OCI-LY1 (cell line): Measurements from ENCODE around the gene KCNJ1.

Source experiments
- H2AFZ ChIP-seq: fragments of 200-600 bp; sonication (generic), shearing (Covaris generic); 2 replicates; pipeline ENCODE4 v1.6.0; 2014; ENCODE audit warnings: antibody characterized with exemption, mild to moderate bottlenecking, low read length
- H3F3A ChIP-seq: fragments of 200-600 bp; sonication (generic), shearing (Covaris generic); 2 replicates; pipeline ENCODE4 v1.6.0; 2014; ENCODE audit warnings: mild to moderate bottlenecking, antibody characterized with exemption, low read length, moderate library complexity; ENCODE audit not compliant: insufficient read depth
- H3K27ac ChIP-seq: fragments of 200-600 bp; sonication (generic); 2 replicates; pipeline ENCODE4 v1.5.1; 2014; ENCODE audit warnings: low read length, mixed run types, mild to moderate bottlenecking, low read depth; ENCODE audit not compliant: poor library complexity, severe bottlenecking
- H3K27me3 ChIP-seq: fragments of 200-600 bp; sonication (generic); 2 replicates; pipeline ENCODE4 v1.6.0; 2014; ENCODE audit warnings: antibody characterized with exemption, mild to moderate bottlenecking, low read length, moderate library complexity; ENCODE audit not compliant: insufficient read depth
- H3K36me3 ChIP-seq: fragments of 200-600 bp; sonication (generic); 2 replicates; pipeline ENCODE4 v1.6.1; 2014; ENCODE audit warnings: mild to moderate bottlenecking, antibody characterized with exemption, low read length, moderate library complexity, mixed read lengths; ENCODE audit not compliant: insufficient read depth
- H3K4me1 ChIP-seq: fragments of 200-600 bp; sonication (generic); 2 replicates; pipeline ENCODE4 v1.5.1; 2014; ENCODE audit warnings: mild to moderate bottlenecking, low read length, moderate library complexity; ENCODE audit not compliant: insufficient read depth, severe bottlenecking
- H3K4me2 ChIP-seq: fragments of 200-600 bp; sonication (generic), shearing (Covaris generic); 2 replicates; pipeline ENCODE4 v1.6.1; 2014; ENCODE audit warnings: low read length
- H3K4me3 ChIP-seq: fragments of 200-600 bp; sonication (generic); 2 replicates; pipeline ENCODE4 v1.5.1; 2014; ENCODE audit warnings: low read length, low read depth, mild to moderate bottlenecking, mixed read lengths; ENCODE audit not compliant: poor library complexity, severe bottlenecking
- H3K79me2 ChIP-seq: fragments of 200-600 bp; shearing (Covaris generic); 2 replicates; pipeline ENCODE4 v1.6.1; 2016; ENCODE audit warnings: mixed run types, low read length, mixed read lengths; ENCODE audit not compliant: insufficient read depth
- H3K9ac ChIP-seq: fragments of 200-600 bp; sonication (generic), shearing (Covaris generic); 2 replicates; pipeline ENCODE4 v1.6.1; 2014; ENCODE audit warnings: mild to moderate bottlenecking, low read length, mixed read lengths
- H3K9me2 ChIP-seq: fragments of 200-600 bp; sonication (generic), shearing (Covaris generic); 2 replicates; pipeline ENCODE4 v1.6.1; 2014; ENCODE audit warnings: low read depth, mild to moderate bottlenecking, low read length, mixed read lengths
- H3K9me3 ChIP-seq: fragments of 200-600 bp; shearing (Covaris generic); 2 replicates; pipeline ENCODE4 v1.6.1; 2014; ENCODE audit warnings: low read length, mixed read lengths
- H4K20me1 ChIP-seq: fragments of 200-600 bp; sonication (generic), shearing (Covaris generic); 2 replicates; pipeline ENCODE4 v1.6.0; 2016; ENCODE audit warnings: mild to moderate bottlenecking, low read length; ENCODE audit not compliant: insufficient read depth
- EZH2 ChIP-seq: fragments of 200-600 bp; sonication (generic), shearing (Covaris generic); IDR thresholded peaks from 2 replicates; pipeline ENCODE4 v1.8.0; 2017; ENCODE audit warnings: borderline replicate concordance, mixed run types, mild to moderate bottlenecking, antibody characterized with exemption, low read length, moderate library complexity, mixed read lengths
- TF ChIP-seq, protein P1 (sequence below): fragments of 200-600 bp; sonication (generic), shearing (Covaris generic); IDR thresholded peaks from 2 replicates; pipeline ENCODE4 v1.5.1; 2017; ENCODE audit warnings: mild to moderate bottlenecking, antibody characterized with exemption, low read length, moderate library complexity, mixed read lengths

The KCNJ1 gene

DNA sequence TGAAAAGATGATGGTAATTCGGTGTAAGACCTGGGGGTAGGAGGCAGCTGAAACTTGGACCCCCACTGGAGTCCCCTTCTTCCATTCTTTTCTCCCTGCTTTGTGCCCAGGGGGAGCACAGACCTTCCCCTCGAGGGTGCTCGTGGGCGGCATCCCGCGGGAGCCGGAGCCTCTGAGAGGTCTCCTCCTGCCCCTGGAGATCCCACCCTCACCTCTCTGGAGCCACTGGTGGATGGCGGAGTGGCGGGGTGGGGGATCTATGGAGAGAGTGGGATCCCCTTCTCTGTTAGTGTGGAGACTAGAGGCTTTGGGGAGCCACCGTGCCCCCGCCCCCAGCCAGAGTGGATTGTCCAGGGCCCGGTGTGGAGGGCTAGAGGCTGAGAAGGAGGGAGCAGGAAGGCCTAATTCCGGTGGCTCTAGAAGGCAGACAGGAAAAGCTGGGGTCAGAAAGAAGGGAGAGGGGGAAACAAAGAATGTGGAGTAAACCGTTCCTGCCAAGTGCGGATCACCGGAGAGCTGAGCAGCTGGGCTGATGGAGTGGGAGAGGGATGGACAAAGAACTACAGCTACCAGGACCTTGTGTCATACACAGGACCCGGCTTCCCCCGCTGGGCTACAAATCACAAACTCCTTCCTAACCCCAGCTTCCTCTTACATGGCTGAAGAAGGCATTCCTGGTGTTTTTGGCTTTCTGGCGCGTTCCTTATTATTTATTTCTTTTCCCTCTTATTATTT is 41.9 kb downstream of the KCNJ1 start:
- no peaks in the 10 kb centered on the region for H3K79me2 ChIP-seq
- H3K9me3 ChIP-seq, result no peaks in the 10 kb centered on the region
- H2AFZ ChIP-seq, result no peak overlapping the region
- no peak overlapping the region for H3K4me3 ChIP-seq
- no peaks in the 10 kb centered on the region for H3K36me3 ChIP-seq
- H3K27me3 ChIP-seq, result no peaks in the 10 kb centered on the region
- no peaks in the 10 kb centered on the region for H4K20me1 ChIP-seq
- H3F3A ChIP-seq, result 0 out of 2 replicates have a peak, but pooled peaks cover 3% of the 10 kb centered on the region
- H3K9ac ChIP-seq, result no peak overlapping the region
- TF ChIP-seq, protein P1, sequence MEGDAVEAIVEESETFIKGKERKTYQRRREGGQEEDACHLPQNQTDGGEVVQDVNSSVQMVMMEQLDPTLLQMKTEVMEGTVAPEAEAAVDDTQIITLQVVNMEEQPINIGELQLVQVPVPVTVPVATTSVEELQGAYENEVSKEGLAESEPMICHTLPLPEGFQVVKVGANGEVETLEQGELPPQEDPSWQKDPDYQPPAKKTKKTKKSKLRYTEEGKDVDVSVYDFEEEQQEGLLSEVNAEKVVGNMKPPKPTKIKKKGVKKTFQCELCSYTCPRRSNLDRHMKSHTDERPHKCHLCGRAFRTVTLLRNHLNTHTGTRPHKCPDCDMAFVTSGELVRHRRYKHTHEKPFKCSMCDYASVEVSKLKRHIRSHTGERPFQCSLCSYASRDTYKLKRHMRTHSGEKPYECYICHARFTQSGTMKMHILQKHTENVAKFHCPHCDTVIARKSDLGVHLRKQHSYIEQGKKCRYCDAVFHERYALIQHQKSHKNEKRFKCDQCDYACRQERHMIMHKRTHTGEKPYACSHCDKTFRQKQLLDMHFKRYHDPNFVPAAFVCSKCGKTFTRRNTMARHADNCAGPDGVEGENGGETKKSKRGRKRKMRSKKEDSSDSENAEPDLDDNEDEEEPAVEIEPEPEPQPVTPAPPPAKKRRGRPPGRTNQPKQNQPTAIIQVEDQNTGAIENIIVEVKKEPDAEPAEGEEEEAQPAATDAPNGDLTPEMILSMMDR, result no peak
- no peak for TF ChIP-seq EZH2
- H3K4me1 ChIP-seq, result peaks cover 4% of the 10 kb centered on the region
- H3K27ac ChIP-seq, result no peak overlapping the region
- H3K9me2 ChIP-seq, result no peaks in the 10 kb centered on the region
- no peak overlapping the region for H3K4me2 ChIP-seq

DNA sequence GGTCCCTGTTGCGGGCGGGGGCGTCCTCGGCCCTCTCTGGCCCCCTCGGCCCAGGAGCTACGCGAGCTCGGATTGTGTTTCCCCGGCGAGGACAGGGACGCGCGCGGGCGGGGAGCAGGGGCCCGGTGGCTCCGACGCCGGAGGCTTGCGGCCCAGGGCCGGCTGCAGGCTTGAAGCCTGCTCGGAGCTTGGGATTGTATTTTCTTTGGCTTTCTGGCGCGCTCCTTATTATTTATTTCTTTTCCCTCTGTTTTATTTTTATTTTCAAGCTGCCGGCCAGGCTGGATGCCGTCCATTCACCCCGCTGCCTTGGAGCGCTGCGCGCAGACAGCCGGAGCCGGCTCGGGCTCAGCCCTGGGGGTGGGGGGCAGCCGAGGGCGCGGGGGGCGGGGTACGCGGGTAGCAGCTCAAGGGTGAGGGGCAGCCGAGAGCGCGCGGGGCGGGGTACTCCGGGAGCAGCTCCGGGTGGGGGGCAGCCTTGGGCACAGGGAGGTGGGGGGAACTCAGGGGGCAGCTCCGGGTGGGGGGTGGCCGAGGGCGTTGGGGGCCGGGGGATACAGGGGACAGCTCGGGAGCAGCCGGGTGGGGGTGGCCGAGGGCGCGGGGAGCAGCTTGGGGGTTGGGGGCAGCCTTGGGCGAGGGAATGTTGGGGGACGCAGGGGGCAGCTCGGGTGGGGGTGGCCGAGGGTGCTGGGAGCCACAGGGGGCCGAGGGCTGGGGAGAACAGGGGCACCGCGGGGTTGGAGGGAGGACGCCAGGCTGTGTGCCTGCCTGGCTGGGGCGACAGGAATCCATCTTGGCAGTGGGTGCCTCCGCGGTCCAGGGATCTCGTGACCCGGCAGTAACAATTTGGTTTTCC is 42.7 kb downstream of the KCNJ1 start:
- Histone ChIP-seq H3K4me3 (no peak overlapping the region), H3K9me3 (no peaks in the 10 kb centered on the region), H3K27ac (no peak overlapping the region), H3K4me1 (no peaks in the 10 kb centered on the region), H3K9ac (no peak overlapping the region), H3K36me3 (no peaks in the 10 kb centered on the region), H4K20me1 (no peaks in the 10 kb centered on the region), H3K4me2 (no peak overlapping the region), H3K27me3 (no peaks in the 10 kb centered on the region), H3F3A (0 out of 2 replicates have a peak, but pooled peaks cover 3% of the 10 kb centered on the region), H3K9me2 (no peaks in the 10 kb centered on the region), H3K79me2 (no peaks in the 10 kb centered on the region), H2AFZ (no peak overlapping the region)
- TF ChIP-seq EZH2, result no peak
- TF ChIP-seq, protein P1, result no peak

DNA sequence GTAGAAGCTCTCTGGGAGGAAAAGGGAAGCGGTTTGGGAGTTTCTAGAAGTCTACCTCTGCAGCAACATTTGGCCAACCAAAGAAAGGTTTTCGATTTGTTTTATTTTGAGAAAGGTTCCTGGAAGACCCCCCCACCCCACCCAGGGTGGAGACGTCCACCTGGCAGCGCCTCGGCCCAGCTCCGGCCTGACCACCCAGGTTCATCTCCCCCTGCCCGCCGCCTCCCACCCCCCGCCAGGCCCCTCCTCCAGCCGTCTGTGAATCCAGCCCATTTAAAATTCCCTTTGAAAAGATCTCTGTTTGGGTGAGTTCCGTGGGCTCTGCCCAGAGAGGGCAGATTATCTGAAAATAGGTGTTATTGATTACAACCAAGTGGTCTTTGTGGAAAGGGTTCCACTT is 43.3 kb downstream of the KCNJ1 start:
- Histone ChIP-seq H3K9ac (no peak overlapping the region), H3K27ac (no peak overlapping the region), H3K9me3 (no peaks in the 10 kb centered on the region), H3K36me3 (no peaks in the 10 kb centered on the region), H3K9me2 (no peaks in the 10 kb centered on the region), H3K4me3 (no peak overlapping the region), H3F3A (0 out of 2 replicates have a peak, but pooled peaks cover 3% of the 10 kb centered on the region), H3K27me3 (no peaks in the 10 kb centered on the region), H4K20me1 (no peaks in the 10 kb centered on the region), H2AFZ (no peak overlapping the region), H3K4me2 (no peak overlapping the region), H3K4me1 (no peaks in the 10 kb centered on the region), H3K79me2 (no peaks in the 10 kb centered on the region)
- no peak for TF ChIP-seq EZH2
- TF ChIP-seq, protein P1, result no peak
